KMS-11 (cell line): ENCODE results near the gene ZNF440.
"Not testable (repeated sequence)": the region's sequence is repeated elsewhere in the genome, so short reads cannot be mapped to it uniquely, and the experiment has no call there.

Source experiments
- H2AFZ ChIP-seq: fragments of 200-600 bp; sonication (generic); 2 replicates; pipeline ENCODE4 v1.6.1; 2016; ENCODE audit warnings: antibody characterized with exemption, mixed run types, low read depth
- H3K27ac ChIP-seq: fragments of 200-600 bp; sonication (generic); 2 replicates; pipeline ENCODE4 v1.6.1; 2016; ENCODE audit warnings: mild to moderate bottlenecking, mixed run types
- H3K27me3 ChIP-seq: fragments of 200-600 bp; sonication (generic); 2 replicates; pipeline ENCODE4 v1.6.1; 2017; ENCODE audit warnings: mild to moderate bottlenecking, low read depth, mixed run types, moderate library complexity; ENCODE audit not compliant: insufficient read depth
- H3K36me3 ChIP-seq: fragments of 200-600 bp; sonication (generic); 2 replicates; pipeline ENCODE4 v1.6.1; 2017; ENCODE audit warnings: mild to moderate bottlenecking, mixed run types; ENCODE audit not compliant: insufficient read depth
- H3K4me1 ChIP-seq: fragments of 200-600 bp; sonication (generic); 2 replicates; pipeline ENCODE4 v1.6.1; 2016; ENCODE audit warnings: mild to moderate bottlenecking, low read depth, mixed run types; ENCODE audit not compliant: poor library complexity, severe bottlenecking
- H3K4me2 ChIP-seq: fragments of 200-600 bp; sonication (generic); 2 replicates; pipeline ENCODE4 v1.7.0; 2016; ENCODE audit warnings: mild to moderate bottlenecking, mixed run types
- H3K4me3 ChIP-seq: fragments of 200-600 bp; sonication (generic); IDR thresholded peaks from 2 replicates; pipeline ENCODE4 v1.6.1; 2017; ENCODE audit warnings: low read depth, low read length, mixed read lengths; ENCODE audit not compliant: insufficient read depth
- H3K79me2 ChIP-seq: fragments of 200-600 bp; sonication (generic); 2 replicates; pipeline ENCODE4 v1.6.1; 2016; ENCODE audit warnings: low read depth, mixed run types; ENCODE audit not compliant: insufficient read depth
- H3K9ac ChIP-seq: fragments of 200-600 bp; sonication (generic); 2 replicates; pipeline ENCODE4 v1.6.1; 2016; ENCODE audit warnings: mild to moderate bottlenecking, mixed run types
- H4K20me1 ChIP-seq: fragments of 200-600 bp; sonication (generic); 2 replicates; pipeline ENCODE4 v1.6.1; 2016; ENCODE audit warnings: mild to moderate bottlenecking, mixed run types; ENCODE audit not compliant: insufficient read depth
- TF ChIP-seq, protein P1 (sequence below): fragments of 200-600 bp; sonication (generic); conservative IDR thresholded peaks from 2 replicates; pipeline ENCODE4 v1.6.1; 2017; ENCODE audit warnings: low read depth, mild to moderate bottlenecking, antibody characterized with exemption, low read length, moderate library complexity, mixed read lengths

Gene ZNF440

DNA sequence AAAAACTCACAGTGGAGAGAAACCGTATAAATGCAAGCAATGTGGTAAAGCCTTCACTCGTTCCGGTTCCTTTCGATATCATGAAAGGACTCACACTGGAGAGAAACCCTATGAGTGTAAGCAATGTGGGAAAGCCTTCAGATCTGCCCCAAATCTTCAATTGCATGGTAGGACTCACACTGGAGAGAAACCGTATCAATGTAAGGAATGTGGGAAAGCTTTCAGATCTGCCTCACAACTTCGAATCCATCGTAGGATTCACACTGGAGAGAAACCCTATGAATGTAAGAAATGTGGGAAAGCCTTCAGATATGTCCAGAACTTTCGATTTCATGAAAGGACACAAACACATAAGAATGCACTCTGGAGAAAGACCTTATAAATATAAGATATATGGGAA, 54.1 kb downstream of the ZNF440 start:
- Histone ChIP-seq H3K4me2 (no peak overlapping the region), H2AFZ (no peak overlapping the region), H3K27ac (no peak overlapping the region), H3K9ac (no peak overlapping the region), H3K4me3 (no peak overlapping the region), H4K20me1 (no peaks in the 10 kb centered on the region), H3K79me2 (no peaks in the 10 kb centered on the region), H3K4me1 (no peaks in the 10 kb centered on the region), H3K27me3 (no peaks in the 10 kb centered on the region), H3K36me3 (no peaks in the 10 kb centered on the region)
- TF ChIP-seq, protein P1, sequence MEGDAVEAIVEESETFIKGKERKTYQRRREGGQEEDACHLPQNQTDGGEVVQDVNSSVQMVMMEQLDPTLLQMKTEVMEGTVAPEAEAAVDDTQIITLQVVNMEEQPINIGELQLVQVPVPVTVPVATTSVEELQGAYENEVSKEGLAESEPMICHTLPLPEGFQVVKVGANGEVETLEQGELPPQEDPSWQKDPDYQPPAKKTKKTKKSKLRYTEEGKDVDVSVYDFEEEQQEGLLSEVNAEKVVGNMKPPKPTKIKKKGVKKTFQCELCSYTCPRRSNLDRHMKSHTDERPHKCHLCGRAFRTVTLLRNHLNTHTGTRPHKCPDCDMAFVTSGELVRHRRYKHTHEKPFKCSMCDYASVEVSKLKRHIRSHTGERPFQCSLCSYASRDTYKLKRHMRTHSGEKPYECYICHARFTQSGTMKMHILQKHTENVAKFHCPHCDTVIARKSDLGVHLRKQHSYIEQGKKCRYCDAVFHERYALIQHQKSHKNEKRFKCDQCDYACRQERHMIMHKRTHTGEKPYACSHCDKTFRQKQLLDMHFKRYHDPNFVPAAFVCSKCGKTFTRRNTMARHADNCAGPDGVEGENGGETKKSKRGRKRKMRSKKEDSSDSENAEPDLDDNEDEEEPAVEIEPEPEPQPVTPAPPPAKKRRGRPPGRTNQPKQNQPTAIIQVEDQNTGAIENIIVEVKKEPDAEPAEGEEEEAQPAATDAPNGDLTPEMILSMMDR = no peak

DNA sequence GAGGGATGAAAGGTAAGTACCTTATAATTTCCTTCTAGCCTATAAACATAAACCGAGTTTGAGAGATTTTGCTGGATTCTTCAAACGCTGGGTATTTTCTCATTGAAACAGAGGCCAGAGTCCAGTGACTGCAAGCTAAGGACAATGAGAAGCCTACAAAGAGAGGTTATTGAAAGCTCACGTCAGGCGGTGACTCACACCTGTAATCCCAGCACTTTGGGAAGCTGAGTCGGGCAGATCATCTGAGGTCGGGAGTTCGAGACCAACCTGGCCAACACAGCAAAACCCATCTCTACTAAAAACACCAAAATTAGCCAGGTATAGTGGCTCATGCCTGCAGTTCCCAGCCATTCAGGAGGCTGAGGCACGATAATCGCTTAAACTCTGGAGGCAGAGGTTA, 58.6 kb downstream of the ZNF440 start:
- Histone ChIP-seq H3K4me1 (no peaks in the 10 kb centered on the region), H3K79me2 (no peaks in the 10 kb centered on the region), H3K4me3 (no peak overlapping the region), H4K20me1 (no peaks in the 10 kb centered on the region), H3K27ac (no peak overlapping the region), H2AFZ (no peak overlapping the region), H3K36me3 (no peaks in the 10 kb centered on the region), H3K27me3 (no peaks in the 10 kb centered on the region), H3K4me2 (no peak overlapping the region), H3K9ac (no peak overlapping the region)
- TF ChIP-seq, protein P1 = no peak

DNA sequence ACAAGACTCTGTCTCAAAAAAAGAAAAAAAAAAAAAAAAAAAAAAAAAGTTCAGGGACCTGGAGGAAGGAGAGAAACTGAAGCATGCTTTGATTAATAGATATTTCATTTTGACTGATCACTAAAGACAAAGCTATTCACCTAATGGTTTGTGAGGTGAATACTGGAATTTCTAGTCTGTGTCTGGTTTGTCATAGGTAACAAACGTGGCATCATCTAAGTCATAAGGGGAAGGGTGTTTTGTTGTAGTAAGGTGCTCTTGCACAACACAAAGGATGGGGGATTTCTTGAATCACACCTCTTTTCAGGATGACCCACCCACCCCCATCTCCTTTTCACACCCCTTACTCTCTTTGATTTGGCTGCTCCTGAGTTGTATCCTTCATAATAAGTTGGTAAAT, 59.7 kb downstream of the ZNF440 start:
- H2AFZ ChIP-seq = no peak overlapping the region
- H4K20me1 ChIP-seq = no peaks in the 10 kb centered on the region
- H3K36me3 ChIP-seq = no peaks in the 10 kb centered on the region
- H3K4me2 ChIP-seq = no peak overlapping the region
- H3K27ac ChIP-seq = no peak overlapping the region
- H3K9ac ChIP-seq = no peak overlapping the region
- no peaks in the 10 kb centered on the region for H3K27me3 ChIP-seq
- no peak overlapping the region for H3K4me3 ChIP-seq
- no peaks in the 10 kb centered on the region for H3K4me1 ChIP-seq
- TF ChIP-seq, protein P1 = no peak
- no peaks in the 10 kb centered on the region for H3K79me2 ChIP-seq

DNA sequence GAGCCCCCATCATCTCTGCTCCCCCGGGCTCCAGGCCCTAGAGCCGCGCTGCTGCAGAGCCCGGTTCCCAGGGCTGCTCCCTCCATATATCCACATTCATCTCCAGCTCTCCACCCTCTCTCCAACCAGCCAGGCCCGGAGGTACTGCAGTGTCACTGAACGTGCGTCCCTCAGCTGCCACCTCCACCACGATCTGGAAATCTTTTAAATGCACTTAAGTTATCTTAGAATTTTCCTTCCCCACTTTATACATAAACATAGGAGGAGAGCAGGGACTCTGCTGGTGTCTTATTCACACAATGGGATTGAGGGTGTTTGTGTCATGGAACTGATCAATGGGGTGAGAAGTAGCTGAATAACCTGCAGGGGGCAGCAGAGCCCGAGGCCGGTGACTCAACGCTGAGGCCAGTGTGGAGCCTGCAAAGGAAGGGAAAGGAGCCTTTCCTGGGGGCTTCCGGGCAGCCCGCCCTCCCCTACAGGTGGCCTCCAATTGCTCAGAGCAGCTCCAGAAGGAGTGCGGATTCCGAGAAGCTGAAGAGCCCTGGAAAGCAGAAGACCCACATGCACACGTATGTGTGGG, 65.7 kb downstream of the ZNF440 start:
- TF ChIP-seq, protein P1 = peak; percentile 39; the same call in 1 of the 2 replicates
- H3K9ac ChIP-seq, H4K20me1 ChIP-seq, H3K4me1 ChIP-seq, H3K79me2 ChIP-seq, H3K4me3 ChIP-seq, H2AFZ ChIP-seq, H3K4me2 ChIP-seq, H3K27me3 ChIP-seq, H3K27ac ChIP-seq, H3K36me3 ChIP-seq: not testable (repeated sequence)
